Measurements from ENCODE around the gene COMMD7. TPM values are rescaled to one million over a fixed set of nuclear protein-coding genes. Genes with fewer than 3 reads are reported as not detected.

The COMMD7 gene
- total RNA-seq, 1 donor from 2014 or later = 37.9 TPM

DNA sequence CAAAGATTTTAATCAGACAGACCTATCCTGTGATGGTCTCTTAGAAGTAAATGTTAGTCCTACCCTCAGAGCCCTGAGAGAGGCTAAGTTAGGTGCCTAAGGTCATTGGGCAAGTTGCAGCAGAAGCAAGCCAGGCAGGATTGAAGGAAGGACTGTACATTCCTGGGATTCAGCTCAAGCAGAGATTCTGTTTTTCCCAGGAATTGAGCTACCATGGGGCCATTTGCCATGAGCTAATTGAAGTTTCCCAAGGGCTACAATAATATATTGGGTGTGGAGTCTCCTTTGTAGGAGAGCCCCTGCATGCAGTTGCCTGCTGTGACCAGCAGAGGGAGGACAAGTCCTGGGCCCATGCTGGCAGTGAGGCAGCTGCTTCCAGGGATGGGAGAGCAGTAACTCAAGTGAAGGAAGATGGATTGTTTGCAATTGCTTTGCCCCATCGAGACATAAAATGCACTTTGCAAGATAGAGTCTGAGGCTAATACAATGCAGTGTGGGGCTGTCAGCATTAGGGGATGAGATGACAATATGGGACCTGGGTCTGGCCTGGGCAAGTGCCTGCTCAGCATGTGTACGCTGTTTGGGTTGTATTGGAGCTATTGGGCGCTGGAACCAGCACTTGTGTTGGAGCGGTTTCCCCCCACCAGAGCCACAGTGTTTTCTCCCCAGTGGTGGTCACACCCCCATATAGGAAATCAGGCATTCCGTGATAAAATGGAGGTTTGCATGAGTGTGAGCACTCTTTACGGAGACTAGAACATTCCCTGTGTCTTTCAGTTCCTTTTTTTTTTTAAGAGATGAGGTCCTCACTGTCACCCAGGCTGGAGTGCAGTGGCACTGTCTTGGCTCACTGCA lies 46.9 kb upstream of the COMMD7 start:
- ATAC-seq (ENCODE audit: low read depth) (peak; percentile 57), DNase-seq (peak; percentile 46)
- intact Hi-C loops (cut with micrococcal nuclease) = loop anchor here (1.0 to 5.0 kb wide), 5 partner anchors 42 to 509 kb away; partner anchors contain the start of gene BPIFB4
- Mint-ChIP-seq H3K4me3 (no peak overlapping the region), H3K36me3 (ENCODE audit: low read depth) (no peaks in the 10 kb centered on the region), H3K9me3 (no peaks in the 10 kb centered on the region), H3K27ac (no peak overlapping the region), H3K27me3 (no peaks in the 10 kb centered on the region), H3K4me1 (peaks cover 37% of the 10 kb centered on the region)
- ChIA-PET CTCF (interaction anchor here (0.7 to 1.6 kb wide), 14 partner anchors 12 to 513 kb away, joined by 3 to 13 read pairs (median 3); partner anchors contain the start of gene COMMD7), POLR2A (interaction anchor here (1.1 kb wide), 1 partner anchor 31 kb away, joined by 4 read pairs; no protein-coding TSS in a partner anchor)
- TF ChIP-seq, protein P1, sequence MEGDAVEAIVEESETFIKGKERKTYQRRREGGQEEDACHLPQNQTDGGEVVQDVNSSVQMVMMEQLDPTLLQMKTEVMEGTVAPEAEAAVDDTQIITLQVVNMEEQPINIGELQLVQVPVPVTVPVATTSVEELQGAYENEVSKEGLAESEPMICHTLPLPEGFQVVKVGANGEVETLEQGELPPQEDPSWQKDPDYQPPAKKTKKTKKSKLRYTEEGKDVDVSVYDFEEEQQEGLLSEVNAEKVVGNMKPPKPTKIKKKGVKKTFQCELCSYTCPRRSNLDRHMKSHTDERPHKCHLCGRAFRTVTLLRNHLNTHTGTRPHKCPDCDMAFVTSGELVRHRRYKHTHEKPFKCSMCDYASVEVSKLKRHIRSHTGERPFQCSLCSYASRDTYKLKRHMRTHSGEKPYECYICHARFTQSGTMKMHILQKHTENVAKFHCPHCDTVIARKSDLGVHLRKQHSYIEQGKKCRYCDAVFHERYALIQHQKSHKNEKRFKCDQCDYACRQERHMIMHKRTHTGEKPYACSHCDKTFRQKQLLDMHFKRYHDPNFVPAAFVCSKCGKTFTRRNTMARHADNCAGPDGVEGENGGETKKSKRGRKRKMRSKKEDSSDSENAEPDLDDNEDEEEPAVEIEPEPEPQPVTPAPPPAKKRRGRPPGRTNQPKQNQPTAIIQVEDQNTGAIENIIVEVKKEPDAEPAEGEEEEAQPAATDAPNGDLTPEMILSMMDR (IDR thresholded peaks at IDR 0.05) = peak; percentile 45

DNA sequence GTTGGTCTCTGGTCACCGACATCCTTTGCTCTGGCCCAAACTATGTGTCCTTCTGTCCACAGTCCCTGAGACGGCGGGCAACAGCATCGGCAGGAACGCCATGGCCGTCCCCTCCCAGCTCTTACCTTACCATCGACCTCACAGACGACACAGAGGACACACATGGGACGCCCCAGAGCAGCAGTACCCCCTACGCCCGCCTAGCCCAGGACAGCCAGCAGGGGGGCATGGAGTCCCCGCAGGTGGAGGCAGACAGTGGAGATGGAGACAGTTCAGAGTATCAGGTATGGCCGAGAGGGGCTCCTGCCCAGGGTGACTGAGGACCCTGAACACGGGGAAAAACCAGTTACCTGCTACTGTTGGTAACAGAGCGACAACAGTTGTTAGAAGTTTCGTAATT lies 43.9 kb upstream of the COMMD7 start:
- no peak for DNase-seq
- intact Hi-C loops (cut with micrococcal nuclease) = no loop called here
- Mint-ChIP-seq H3K9me3 (no peaks in the 10 kb centered on the region), H3K27ac (no peak overlapping the region), H3K4me1 (peaks cover 16% of the 10 kb centered on the region), H3K36me3 (ENCODE audit: low read depth) (no peaks in the 10 kb centered on the region), H3K4me3 (no peak overlapping the region), H3K27me3 (no peaks in the 10 kb centered on the region)
- TF ChIP-seq, protein P1 (IDR thresholded peaks at IDR 0.05) = no peak
- CTCF ChIA-PET = interaction anchor here (1.2 kb wide), 1 partner anchor 7 kb away, joined by 3 read pairs; no protein-coding TSS in a partner anchor
- POLR2A ChIA-PET = interaction anchor here (0.6 kb wide), 1 partner anchor 141 kb away, joined by 4 read pairs; no protein-coding TSS in a partner anchor
- ATAC-seq (ENCODE audit: low read depth) = no peak

DNA sequence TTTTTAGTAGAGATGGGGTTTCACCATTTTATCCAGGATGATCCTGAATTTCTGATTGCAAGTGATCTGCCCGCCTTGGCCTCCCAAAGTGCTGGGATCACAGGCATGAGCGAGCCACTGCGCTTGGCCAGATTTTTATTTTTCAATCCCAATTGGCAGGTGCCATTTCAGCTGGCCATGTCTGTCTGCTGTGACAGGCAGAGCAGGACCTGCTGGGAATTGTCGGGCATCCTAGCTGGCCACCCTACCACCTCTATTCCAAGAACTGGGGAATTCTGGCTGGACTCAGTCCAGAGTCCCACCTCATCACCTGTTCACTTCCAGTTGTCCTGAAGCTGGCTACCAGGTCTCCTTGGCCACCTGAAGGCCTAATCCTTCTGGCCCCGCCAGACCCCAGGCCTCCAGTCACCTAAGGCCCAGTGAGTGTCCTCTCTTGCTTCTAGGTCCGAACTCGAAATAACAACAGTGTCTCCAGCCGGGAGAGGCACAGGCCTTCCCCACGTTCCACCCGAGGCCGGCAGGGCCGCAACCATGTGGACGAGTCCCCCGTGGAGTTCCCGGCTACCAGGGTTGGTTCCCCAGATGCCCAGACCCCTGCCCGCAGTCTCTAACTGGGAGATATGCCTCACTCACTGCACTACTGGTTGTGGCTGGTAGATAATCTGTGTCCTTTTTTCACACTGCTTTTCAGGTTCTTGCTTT lies 42.9 kb upstream of the COMMD7 start:
- no peak overlapping the region for H3K27ac Mint-ChIP-seq
- intact Hi-C loops (cut with micrococcal nuclease) = no loop called here
- ChIA-PET POLR2A (no interaction called here), CTCF (interaction anchor here (1.2 kb wide), 1 partner anchor 8 kb away, joined by 3 read pairs; no protein-coding TSS in a partner anchor)
- no peaks in the 10 kb centered on the region for H3K9me3 Mint-ChIP-seq
- H3K4me1 Mint-ChIP-seq = peaks cover 9% of the 10 kb centered on the region
- TF ChIP-seq, protein P1 (IDR thresholded peaks at IDR 0.05) = no peak
- DNase-seq (no peak), ATAC-seq (ENCODE audit: low read depth) (no peak)
- H3K27me3 Mint-ChIP-seq = no peaks in the 10 kb centered on the region
- H3K4me3 Mint-ChIP-seq = no peak overlapping the region
- no peaks in the 10 kb centered on the region for H3K36me3 Mint-ChIP-seq (ENCODE audit: low read depth)

DNA sequence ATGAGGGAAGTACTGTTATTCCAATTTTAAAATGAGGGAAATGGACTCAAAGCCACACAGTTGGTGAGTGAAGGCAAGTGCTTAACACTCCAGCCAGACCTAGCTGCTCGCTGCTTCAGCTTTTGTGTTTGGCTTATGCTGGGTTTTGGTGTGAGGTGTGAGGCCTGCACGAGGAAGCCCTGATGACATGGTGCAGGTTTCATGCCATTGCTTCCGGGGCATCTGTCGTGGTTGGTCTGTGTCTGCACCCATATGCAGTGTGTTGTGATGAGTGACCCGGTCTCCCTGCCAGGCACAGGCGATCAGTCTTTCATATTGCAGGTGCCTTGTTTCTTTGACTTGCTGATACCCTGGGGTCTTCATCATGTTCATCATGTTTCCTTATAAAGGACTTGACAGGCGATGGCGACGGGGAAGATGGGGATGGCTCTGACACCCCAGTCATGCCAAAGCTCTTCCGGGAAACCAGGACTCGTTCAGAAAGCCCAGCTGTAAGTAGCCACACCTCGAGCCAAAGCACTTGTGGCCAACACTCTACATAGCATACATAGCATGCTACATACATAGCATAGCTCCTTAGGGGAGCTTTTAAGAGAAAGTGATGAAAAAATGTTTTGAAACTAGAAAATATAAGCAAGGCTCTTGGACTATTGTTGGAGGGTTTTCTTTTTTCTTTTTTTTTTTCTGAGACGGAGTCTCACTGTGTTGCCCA lies 41.3 kb upstream of the COMMD7 start:
- ChIA-PET CTCF (no interaction called here), POLR2A (no interaction called here)
- Mint-ChIP-seq H3K4me1 (peaks cover 4% of the 10 kb centered on the region), H3K9me3 (no peaks in the 10 kb centered on the region), H3K27ac (no peak overlapping the region), H3K4me3 (no peak overlapping the region), H3K36me3 (ENCODE audit: low read depth) (no peaks in the 10 kb centered on the region), H3K27me3 (no peaks in the 10 kb centered on the region)
- intact Hi-C loops (cut with micrococcal nuclease) = no loop called here
- TF ChIP-seq, protein P1 (IDR thresholded peaks at IDR 0.05) = no peak
- no peak for ATAC-seq (ENCODE audit: low read depth)
- DNase-seq = no peak
